Occipital lobe (tissue), 2 donors: ENCODE results near the gene MMP28. TPM values are rescaled to one million over a fixed set of nuclear protein-coding genes. Genes with fewer than 3 reads are reported as not detected.

Experiments used
- DNase-seq: peaks from one replicate; lab custom pipeline; 2025; lab: John Stamatoyannopoulos, UW
- total RNA-seq: library from RNA; depleted of rRNA; stranded (reverse); fragments of >200 nt; gene quantifications from one replicate; pipeline ENCODE4 v1.2.3, GENCODE V29; 2014

MMP28 gene
- total RNA-seq, 1 donor from 2014 or later, result 8.9 TPM

- no peak for DNase-seq
Measured at GRCh38 chr17:35744830-35745229, 50.6 kb downstream of the MMP28 start.

- DNase-seq, result no peak
Measured at GRCh38 chr17:35743626-35744328, 51.7 kb downstream of the MMP28 start.

GRCh38 chr17:35742896-35743477, 52.5 kb downstream of the MMP28 start:
- DNase-seq, result no peak

GRCh38 chr17:35742496-35742895, 52.9 kb downstream of the MMP28 start:
- DNase-seq, result no peak

GRCh38 chr17:35740997-35741931, 54.2 kb downstream of the MMP28 start:
- no peak for DNase-seq

GRCh38 chr17:35740216-35740615, 55.2 kb downstream of the MMP28 start:
- DNase-seq, result no peak

GRCh38 chr17:35738519-35739133, 56.8 kb downstream of the MMP28 start:
- DNase-seq, result no peak

- no peak for DNase-seq
Measured at GRCh38 chr17:35736236-35736635, 59.2 kb downstream of the MMP28 start.

- DNase-seq, result no peak
Measured at GRCh38 chr17:35735036-35735805, 60.2 kb downstream of the MMP28 start.

- no peak for DNase-seq
Measured at GRCh38 chr17:35734396-35734795, 61.0 kb downstream of the MMP28 start.

GRCh38 chr17:35733366-35733765, 62.1 kb downstream of the MMP28 start:
- no peak for DNase-seq

GRCh38 chr17:35732806-35733136, 62.7 kb downstream of the MMP28 start:
- no peak for DNase-seq

GRCh38 chr17:35731917-35732805, 63.3 kb downstream of the MMP28 start:
- no peak for DNase-seq

GRCh38 chr17:35731239-35731916, 64.1 kb downstream of the MMP28 start, which contains the start of gene RASL10B:
Gene RASL10B (plus strand): TSS chr17:35731639. CDS start chr17:35735185, 3,546 bp downstream.
- DNase-seq, result peak; percentile 62

- DNase-seq, result no peak
Measured at GRCh38 chr17:35730400-35731005, 64.9 kb downstream of the MMP28 start.

GRCh38 chr17:35729405-35729833, 66.0 kb downstream of the MMP28 start:
- DNase-seq, result no peak

GRCh38 chr17:35728551-35728950, 66.9 kb downstream of the MMP28 start:
- no peak for DNase-seq

- no peak for DNase-seq
Measured at GRCh38 chr17:35727635-35728034, 67.8 kb downstream of the MMP28 start.

GRCh38 chr17:35726953-35727460, 68.4 kb downstream of the MMP28 start:
- DNase-seq, result no peak
